Measurements from ENCODE around the gene BCAS3.
"Not testable (repeated sequence)": the region's sequence is repeated elsewhere in the genome, so short reads cannot be mapped to it uniquely, and the experiment has no call there.

Gene BCAS3

DNA sequence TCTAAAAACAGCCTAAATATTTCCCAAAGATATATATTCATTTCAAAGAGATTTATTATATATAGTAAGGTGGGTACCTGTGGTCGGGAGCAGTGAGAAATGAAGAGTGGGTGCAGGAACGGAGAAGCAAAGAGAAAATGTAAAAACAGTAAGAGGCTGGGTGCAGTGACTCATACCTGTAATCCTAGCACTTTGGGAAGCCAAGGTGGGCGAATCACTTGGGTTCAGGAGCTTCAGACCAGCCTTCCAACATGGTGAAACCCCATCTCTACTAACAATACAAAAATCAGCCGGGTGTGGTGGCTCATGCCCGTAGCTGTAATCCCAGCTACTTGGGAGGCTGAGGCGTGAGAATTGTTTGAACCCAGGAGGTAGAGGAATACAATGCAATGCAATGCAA, 257.1 kb downstream of the BCAS3 start:
- TF ChIP-seq, protein P1, sequence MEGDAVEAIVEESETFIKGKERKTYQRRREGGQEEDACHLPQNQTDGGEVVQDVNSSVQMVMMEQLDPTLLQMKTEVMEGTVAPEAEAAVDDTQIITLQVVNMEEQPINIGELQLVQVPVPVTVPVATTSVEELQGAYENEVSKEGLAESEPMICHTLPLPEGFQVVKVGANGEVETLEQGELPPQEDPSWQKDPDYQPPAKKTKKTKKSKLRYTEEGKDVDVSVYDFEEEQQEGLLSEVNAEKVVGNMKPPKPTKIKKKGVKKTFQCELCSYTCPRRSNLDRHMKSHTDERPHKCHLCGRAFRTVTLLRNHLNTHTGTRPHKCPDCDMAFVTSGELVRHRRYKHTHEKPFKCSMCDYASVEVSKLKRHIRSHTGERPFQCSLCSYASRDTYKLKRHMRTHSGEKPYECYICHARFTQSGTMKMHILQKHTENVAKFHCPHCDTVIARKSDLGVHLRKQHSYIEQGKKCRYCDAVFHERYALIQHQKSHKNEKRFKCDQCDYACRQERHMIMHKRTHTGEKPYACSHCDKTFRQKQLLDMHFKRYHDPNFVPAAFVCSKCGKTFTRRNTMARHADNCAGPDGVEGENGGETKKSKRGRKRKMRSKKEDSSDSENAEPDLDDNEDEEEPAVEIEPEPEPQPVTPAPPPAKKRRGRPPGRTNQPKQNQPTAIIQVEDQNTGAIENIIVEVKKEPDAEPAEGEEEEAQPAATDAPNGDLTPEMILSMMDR (IDR thresholded peaks at IDR 0.05; ENCODE audit: insufficient read depth, low read depth, low read length, missing control alignments): no peak
- DNase-seq (ENCODE audit: low read depth): peak; percentile 13
- H3K4me3 ChIP-seq (ENCODE audit: low read length): no peak overlapping the region

DNA sequence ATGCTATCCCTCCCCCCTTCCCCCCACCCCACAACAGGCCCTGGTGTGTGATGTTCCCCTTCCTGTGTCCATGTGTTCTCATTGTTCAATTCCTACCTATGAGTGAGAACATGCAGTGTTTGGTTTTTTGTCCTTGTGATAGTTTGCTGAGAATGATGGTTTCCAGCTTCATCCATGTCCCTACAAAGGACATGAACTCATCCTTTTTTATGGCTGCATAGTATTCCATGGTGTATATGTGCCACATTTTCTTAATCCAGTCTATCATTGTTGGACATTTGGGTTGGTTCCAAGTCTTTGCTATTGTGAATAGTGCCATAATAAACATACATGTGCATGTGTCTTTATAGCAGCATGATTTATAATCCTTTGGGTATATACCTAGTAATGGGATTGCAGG, 258.3 kb downstream of the BCAS3 start:
- not testable (repeated sequence) for DNase-seq (ENCODE audit: low read depth); H3K4me3 ChIP-seq (ENCODE audit: low read length)

DNA sequence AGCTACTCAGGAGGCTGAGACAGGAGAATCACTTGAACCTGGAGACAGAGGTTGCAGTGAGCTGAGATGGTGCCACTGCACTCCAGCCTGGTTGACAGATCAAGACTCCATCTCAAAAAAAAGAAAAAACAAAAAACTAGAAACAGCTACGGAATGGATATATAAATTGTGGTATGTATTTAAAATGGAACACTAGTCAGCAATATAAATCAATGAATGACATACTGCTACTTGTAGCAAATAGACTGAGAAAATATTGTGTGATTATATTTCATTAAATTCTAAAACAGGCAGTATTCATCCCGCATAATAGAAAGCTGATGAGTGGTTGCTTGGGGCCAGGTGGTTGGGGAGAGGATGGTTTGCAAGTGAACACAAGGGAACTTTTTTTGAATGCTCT, 261.7 kb downstream of the BCAS3 start:
- TF ChIP-seq, protein P1 (IDR thresholded peaks at IDR 0.05; ENCODE audit: insufficient read depth, low read depth, low read length, missing control alignments): no peak
- no peak overlapping the region for H3K4me3 ChIP-seq (ENCODE audit: low read length)
- DNase-seq (ENCODE audit: low read depth): no peak

DNA sequence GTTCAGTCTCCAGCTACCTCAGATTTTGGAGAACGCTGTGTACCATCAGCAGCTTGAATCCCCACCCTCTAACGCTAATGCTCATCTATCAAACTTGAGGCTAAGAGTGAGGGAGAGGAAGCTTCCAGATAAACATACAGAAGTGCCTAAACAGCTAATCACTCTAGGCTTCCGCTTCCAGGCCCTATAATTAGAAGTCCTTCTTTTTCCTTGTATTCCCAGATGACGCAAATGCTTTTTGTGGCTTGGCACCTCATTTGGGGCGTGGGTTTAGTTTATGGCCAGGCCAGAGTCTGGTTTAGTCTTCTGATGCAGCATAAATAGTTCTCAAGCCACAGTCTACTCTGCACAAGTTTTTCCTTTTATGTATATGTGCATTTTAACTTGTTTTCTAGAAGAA, 263.4 kb downstream of the BCAS3 start:
- DNase-seq (ENCODE audit: low read depth): peak; percentile 69
- H3K4me3 ChIP-seq (ENCODE audit: low read length): no peak overlapping the region
- TF ChIP-seq, protein P1 (IDR thresholded peaks at IDR 0.05; ENCODE audit: insufficient read depth, low read depth, low read length, missing control alignments): no peak

DNA sequence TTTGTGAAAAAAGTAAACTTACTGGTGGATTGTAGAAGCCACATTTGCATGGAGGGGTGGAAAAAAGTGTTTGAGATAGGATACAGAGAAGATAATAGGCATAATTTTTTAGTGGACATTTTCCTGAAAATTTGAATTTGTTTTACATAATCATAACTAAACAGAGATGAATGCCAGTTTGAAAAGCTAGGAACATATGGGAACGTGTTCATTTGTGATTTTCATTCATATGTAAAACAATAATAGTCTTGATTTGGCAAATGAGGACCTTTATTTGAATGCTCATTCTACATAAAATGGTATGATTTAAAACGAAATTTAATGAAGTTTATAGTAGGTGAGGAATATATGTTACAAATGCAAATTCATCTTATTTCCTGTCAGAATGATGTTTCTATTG, 263.9 kb downstream of the BCAS3 start:
- TF ChIP-seq, protein P1 (IDR thresholded peaks at IDR 0.05; ENCODE audit: insufficient read depth, low read depth, low read length, missing control alignments): no peak
- no peak for DNase-seq (ENCODE audit: low read depth)
- no peak overlapping the region for H3K4me3 ChIP-seq (ENCODE audit: low read length)

DNA sequence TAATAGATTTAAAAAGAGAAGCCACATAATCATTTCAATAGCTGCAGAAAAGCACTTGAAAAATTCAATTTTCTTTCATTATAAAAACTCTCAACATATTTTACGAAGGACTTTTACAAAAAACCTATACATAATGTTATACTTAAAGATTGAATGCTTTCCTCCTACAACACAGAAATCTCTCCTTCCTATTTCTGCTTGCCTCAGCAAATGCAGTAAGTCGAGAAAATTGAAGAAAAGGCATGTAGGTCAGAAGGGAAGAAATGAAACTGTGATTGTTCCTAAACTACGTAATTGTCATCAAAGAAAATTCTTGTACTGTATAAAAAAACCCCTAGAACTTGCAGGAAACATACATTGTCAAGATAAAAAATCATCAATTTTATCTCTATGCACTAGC, 267.1 kb downstream of the BCAS3 start:
- TF ChIP-seq, protein P1 (IDR thresholded peaks at IDR 0.05; ENCODE audit: insufficient read depth, low read depth, low read length, missing control alignments): no peak
- DNase-seq (ENCODE audit: low read depth): no peak
- no peak overlapping the region for H3K4me3 ChIP-seq (ENCODE audit: low read length)

DNA sequence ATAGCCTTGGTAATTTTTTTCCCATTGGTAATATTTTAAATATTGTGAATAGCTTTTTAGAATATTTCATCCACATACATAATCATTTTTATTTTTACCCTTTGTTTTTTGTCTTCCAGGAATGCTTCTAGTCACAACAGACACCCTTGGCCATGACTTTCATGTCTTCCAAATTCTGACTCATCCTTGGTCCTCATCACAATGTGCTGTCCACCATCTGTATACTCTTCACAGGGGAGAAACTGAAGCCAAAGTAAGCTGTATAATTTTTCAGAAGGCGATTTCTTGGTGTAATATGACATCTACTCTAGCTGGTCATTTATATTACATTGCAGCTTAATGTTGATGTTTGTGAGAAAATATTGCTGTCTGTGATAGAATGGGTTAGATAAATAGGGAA, 269.4 kb downstream of the BCAS3 start:
- TF ChIP-seq, protein P1 (IDR thresholded peaks at IDR 0.05; ENCODE audit: insufficient read depth, low read depth, low read length, missing control alignments): no peak
- H3K4me3 ChIP-seq (ENCODE audit: low read length): no peak overlapping the region
- DNase-seq (ENCODE audit: low read depth): no peak

DNA sequence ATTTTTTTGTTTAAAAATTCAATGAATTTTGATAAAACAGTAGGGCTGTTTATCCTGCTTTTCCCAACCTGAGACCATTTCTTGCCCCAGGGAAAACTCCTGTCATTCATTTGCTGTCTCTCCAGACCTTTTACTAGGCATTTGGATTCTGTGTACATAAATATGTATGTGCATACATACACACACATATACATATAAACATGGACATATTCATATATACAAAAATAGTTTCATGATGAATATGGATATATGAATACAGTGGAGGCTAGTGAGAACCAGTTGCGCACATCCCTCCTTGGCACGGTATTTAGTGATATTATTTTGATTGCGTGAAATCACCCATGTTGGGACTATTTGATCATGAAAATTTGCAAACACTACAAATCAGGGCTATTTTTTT, 269.9 kb downstream of the BCAS3 start:
- no peak for DNase-seq (ENCODE audit: low read depth)
- TF ChIP-seq, protein P1 (IDR thresholded peaks at IDR 0.05; ENCODE audit: insufficient read depth, low read depth, low read length, missing control alignments): no peak
- H3K4me3 ChIP-seq (ENCODE audit: low read length): no peak overlapping the region
